ENCODE measurements around the gene CCDC93.
A peak's percentile ranks its signal among the peaks of the same experiment; 100 is the strongest.

CCDC93 gene

GRCh38 chr2:118013724-118014491 is at the start of gene CCDC93:
CCDC93 (minus strand) TSS chr2:118014070; CDS start chr2:118013995, 75 bp downstream.
- peak; percentile 70 to 84 (median 73) for DNase-seq

GRCh38 chr2:118062669-118063068 is 48.8 kb upstream of the CCDC93 start:
- DNase-seq: no peak

GRCh38 chr2:118062048-118062447 is 48.2 kb upstream of the CCDC93 start:
- no peak for DNase-seq

GRCh38 chr2:118061135-118061955 is 47.5 kb upstream of the CCDC93 start:
- no peak for DNase-seq

- DNase-seq: no peak
These were observed 46.1 kb upstream of the CCDC93 start for GRCh38 chr2:118059919-118060478.

GRCh38 chr2:118058951-118059350 is 45.1 kb upstream of the CCDC93 start:
- DNase-seq: no peak

GRCh38 chr2:118056801-118057200 is 42.9 kb upstream of the CCDC93 start:
- no peak for DNase-seq

- DNase-seq: no peak
These were observed 42.3 kb upstream of the CCDC93 start for GRCh38 chr2:118056165-118056534.

- DNase-seq: no peak
These were observed 41.8 kb upstream of the CCDC93 start for GRCh38 chr2:118055512-118056164.

- DNase-seq: no peak
These were observed 40.5 kb upstream of the CCDC93 start for GRCh38 chr2:118054213-118055008.

- DNase-seq: no peak
These were observed 39.8 kb upstream of the CCDC93 start for GRCh38 chr2:118053681-118054080.

- no peak for DNase-seq
These were observed 38.6 kb upstream of the CCDC93 start for GRCh38 chr2:118052474-118052873.

GRCh38 chr2:118051826-118052358 is 38.0 kb upstream of the CCDC93 start:
- no peak for DNase-seq

- no peak for DNase-seq
These were observed 37.1 kb upstream of the CCDC93 start for GRCh38 chr2:118050974-118051373.

GRCh38 chr2:118050386-118050785 is 36.5 kb upstream of the CCDC93 start:
- DNase-seq: no peak

- DNase-seq: no peak
These were observed 35.9 kb upstream of the CCDC93 start for GRCh38 chr2:118049816-118050140.

- no peak for DNase-seq
These were observed 35.4 kb upstream of the CCDC93 start for GRCh38 chr2:118049140-118049815.

- DNase-seq: no peak
These were observed 34.5 kb upstream of the CCDC93 start for GRCh38 chr2:118048401-118048800.

GRCh38 chr2:118047380-118047826 is 33.5 kb upstream of the CCDC93 start:
- no peak for DNase-seq

- no peak for DNase-seq
These were observed 32.9 kb upstream of the CCDC93 start for GRCh38 chr2:118046634-118047210.

- no peak for DNase-seq
These were observed 31.4 kb upstream of the CCDC93 start for GRCh38 chr2:118045286-118045685.

Data from activated CD4-positive, CD25-positive, alpha-beta regulatory T cell (primary cell).